Ramos (cell line): Measurements from ENCODE around the gene RTL1.

Experiments used
- in situ Hi-C: fragments of 300-500 bp; cut with MboI; formaldehyde crosslinking; loops from one replicate; pipeline ENCODE4 v1.14.3; 2022; ENCODE audit warnings: low sequenced_read_pairs; ENCODE audit not compliant: unreplicated experiment

The RTL1 gene

DNA sequence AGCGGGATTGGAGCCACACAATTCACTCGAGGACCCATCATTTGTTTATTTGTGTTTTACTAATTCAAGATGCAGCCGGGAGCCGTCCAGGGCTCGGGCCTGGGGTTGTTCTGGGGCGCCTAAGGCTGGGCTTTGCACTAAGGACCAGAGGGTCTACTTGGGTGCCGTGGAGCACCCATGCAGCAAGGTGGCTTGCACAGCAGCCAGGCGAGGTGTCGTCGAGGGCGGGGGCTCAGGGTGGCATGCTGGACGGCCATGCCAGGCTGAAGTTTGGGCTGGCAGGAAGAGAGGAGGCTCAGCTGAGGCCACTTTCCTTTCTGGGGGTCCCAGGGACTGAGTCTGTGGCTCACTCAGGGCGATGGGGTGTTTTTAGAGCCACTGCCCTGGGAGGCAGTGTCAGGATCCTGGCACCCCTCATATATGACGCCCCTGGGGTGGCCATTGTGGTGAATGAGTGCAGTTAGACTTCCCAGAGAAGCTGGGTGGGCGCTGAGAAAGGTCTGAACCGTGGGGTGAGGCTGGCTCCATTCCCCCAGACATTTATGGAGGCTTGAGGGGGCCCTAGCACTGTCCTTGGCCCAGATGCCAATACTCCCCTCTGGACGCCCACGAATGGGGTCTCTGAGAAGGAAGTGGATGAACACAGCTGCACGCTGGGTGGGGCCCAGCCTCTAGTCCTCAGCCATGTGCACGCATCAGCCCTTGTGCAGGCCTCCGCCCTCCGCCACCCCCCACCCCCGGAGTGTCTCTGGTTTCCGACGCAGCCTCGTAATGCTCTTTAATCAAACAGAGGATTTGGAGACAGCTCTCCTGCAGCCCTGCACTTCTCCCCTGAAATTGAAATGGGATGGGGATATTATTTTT lies 66.3 kb downstream of the RTL1 start:
- in situ Hi-C loops = no loop called here

DNA sequence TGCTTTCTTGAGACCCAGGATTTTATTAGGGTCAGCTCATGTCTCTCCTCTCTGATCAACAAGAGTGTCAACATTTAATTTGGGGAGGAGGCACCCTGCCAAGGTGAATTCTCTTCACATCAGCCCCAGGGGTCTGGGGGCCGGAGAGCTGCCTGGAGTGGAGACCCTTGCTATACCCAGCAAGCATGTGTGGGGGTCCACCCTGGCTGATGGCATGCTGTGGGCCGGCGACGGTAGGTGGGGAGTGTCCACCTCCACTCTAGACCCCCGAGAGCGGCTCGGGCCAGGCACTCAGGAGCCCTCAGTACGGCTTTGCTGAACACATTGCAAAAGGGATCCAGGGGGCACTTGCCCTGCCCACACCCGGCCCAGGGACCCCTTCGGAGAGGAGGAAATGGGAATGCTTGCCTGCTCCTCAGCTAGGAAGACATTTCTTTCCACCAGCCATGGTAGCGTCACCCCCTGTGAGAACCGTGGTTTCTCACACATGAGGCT lies 67.2 kb downstream of the RTL1 start:
- in situ Hi-C loops = no loop called here

DNA sequence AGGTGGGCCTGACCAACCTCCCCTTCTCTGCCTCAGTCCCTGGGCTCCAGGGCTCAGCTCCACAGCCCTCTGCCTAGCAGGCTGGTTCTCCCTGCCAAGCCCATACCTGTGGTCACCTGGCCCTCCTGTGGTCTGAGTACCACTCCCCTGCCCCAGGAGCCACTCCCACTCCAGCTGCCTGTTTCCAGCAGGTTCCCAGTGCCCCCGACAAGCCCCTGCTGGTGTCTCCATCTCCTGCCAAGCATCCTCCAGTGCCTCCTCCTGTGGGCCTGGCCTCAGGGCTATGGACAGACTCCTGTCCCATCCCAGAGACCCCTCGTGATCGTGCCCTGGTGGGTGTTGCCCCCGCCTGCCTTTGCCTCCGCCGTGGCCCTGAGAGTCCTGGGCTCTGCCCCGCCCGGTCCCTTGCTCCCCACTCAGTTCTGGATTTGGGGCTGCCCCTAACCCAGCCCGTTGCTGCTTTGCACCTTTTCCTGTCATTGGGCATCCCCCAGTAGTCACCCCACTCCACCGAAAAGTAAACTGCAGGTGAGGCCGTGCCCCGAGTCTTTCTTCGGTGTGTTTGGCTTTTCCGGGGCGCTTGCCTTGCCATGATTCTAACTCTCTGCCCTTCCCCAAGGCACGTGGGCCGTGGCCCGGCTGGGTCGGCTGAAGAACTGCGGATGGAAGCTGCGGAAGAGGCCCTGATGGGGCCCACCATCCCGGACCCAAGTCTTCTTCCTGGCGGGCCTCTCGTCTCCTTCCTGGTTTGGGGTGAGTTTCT lies 67.8 kb downstream of the RTL1 start:
- in situ Hi-C loops = no loop called here

DNA sequence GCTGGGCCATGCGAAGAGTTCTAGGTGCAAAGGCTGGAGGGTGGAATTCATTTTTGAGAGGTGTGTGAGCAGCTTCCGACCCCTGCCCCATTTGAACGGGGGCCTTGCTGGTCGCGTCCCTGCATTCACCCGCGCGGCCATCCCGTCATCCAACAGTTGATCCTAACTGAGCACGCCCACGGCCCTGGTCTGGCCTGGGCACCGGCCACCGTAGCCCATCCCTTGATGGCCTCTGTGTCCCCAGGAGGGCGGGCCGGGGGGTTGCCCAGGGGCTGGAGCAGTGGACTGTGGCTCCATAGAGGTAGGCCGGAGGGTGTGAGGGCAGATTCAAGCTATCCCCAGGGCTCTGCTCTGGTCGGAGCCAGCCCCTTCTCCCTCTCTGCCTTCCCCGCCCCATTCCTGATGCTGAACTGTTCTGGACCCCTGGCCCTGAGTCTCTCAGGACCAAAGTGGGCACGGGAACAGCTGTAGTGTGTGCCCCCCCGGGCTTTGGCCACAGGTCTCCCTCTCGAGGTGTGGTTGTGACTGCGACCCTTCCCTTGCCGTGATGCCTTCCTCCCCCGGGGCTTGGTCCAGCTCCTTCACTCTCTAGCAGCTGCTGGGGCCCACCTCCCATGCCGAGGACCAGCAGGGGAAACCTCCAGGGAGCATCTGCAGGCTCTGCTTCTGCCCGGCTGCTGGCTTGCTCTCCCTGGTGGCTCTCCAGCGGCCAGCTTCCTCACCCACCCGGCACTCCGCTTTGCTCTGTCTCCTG lies 68.6 kb downstream of the RTL1 start:
- in situ Hi-C loops = no loop called here

DNA sequence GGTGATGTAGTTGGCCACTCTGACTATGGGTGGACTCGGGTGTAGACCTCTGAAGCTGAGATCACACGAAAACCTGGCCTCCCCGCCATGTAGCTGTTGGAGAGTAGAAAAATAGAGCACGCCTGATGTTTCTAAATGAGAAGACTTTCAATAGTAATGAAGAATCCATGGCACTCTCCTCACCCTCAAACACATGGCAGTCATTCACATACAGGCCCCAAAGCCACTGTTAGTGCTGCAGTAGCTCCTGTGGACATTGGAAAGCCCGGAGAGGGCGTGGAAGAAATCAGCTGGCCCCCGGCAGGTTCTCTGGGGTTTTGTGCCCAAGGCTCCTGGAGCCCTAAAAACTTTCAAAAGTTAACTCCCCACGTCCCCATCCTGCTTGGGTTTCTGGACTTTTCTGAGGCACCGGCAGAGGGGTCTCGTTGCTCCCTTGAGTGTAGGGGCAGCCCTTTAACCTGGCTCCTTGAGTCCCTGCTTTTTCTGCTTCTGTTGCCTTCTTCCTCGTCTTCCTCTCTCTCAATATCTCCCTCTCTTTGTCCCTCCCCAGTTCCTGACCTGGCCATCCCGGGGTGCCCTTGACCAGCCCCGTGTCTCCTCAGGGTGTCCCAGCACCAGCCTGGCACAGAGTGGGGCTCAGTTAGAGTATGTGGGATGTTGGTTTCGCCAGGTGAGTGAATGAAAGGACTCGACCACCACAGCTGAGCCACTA lies 69.3 kb downstream of the RTL1 start:
- in situ Hi-C loops = no loop called here

DNA sequence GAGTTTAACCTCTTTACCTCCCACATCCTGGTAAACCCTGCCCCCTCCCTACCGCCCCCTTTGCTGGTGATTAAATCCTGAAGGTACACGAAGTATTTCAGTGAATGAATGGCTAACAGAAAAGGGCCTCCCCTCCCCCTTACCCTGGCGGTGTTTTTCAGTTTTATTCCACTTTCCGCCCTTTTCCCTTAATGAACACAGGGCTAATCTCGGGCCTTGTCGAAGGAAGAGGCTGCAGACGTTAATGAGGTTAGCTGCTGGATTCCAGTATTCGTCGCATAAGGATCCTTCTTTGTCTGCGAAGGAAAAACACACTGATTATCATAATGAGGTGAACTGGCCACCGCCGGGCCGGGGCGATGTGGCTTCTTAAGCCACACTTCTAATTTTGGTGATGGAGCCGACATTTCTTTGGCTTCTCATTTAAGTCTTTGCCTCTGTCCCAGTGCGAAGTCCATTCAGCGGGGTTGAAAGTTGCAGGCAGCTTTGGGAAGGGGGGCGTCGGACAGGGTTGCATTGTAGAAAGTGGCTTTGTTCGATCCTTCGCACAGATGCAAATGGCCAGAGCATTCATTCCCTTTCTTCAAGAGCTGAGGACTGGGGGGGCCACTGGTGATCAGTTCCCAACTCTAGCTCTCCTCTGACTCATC lies 71.1 kb downstream of the RTL1 start:
- in situ Hi-C loops = no loop called here

DNA sequence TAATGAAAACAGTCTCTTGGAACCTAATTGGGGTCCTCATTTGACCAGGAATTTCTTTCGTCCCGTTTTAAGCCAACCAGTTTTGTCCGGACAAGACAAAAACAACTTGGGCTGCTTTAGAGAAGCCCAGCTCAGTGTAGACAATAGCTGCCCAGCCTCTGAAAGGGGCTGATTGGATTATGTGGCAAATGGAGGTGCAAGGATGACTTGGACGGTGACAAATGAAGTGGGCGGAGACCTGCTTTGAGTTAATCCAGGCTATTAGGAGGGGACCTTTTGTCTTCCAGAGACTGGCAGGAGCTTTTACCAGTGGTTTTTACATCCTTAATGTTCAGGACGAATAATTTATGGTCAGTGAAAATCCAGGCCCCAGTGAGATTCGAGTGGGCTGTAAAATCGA lies 72.8 kb downstream of the RTL1 start:
- in situ Hi-C loops = no loop called here
